GM19240 (cell line): ENCODE results near the gene PRDM13.

Experiments used
- DNase-seq: peaks from one replicate; pipeline ENCODE4 v3.0.0; 2011; ENCODE audit warnings: low spot score; ENCODE audit not compliant: insufficient read length

Gene PRDM13

DNA sequence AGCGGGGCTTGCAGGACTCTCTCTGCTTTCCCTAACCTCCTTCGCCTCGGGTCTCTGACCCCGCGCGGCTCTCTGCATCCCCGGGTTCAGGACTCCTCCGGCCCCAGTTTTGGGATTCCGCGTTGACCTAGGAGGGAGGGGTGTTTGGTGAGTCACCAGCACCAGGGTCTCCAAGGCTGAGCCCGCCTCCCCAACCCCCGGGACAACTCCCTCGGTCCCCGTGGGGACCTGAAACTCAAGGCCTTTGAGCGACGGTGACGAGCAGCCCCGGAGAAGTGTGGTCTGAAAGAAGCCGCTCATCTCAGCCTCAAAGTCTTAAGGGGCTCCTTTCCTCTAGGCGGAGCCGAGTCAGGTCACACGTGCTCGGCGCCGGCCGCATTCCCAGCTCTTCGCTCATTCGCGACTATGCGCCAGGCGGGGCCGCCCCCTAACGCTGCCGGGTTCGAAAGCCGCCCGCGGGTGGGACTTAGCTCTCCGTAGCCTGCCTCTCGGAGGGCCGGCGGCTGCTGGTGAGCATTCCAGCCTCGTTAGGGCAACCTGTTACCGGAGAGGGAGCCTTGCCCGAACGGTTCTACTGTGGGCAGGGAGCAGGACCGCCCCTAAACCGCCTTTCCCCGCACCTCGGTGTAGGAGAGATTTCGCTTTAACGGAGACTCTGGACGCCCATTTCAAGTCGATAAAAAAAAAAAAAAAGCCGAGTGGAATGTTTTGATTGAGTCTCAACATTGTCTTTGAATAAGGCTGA, 3.0 kb upstream of the PRDM13 start:
- no peak for DNase-seq

- no peak for DNase-seq
Measured at GRCh38 chr6:99604166-99605073, 2.2 kb upstream of the PRDM13 start.

DNA sequence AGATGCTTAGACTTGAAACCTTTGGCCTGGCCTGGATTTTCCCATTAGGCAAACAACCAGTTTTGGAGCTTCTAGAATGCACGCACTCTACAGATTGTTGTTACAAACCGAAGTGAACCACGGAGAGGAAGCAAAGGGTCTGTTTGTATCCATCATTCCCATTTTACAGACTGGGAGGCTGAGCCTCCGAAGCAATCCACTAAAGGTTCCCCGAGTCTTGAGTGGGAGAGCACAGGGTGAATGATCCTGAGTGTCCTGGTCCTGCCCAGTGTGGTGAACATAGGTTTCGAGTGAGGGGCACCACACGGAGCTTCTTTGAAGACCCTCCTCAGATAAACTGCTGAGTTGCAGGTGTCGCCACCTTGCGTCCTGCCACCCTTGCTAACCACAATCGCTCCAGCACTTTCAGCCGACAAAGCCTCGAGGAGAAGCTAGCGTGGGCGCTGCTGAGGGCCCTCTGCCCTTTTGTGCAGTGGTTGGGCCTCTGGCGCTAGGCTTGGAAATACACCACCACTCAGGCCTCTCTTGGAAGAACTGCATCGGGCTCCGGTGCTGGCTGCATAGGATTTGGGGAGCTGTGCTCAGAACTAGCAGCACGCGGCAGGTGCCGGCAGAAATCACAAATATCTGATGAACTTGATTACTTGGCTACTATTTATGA, 1.4 kb upstream of the PRDM13 start:
- no peak for DNase-seq

DNA sequence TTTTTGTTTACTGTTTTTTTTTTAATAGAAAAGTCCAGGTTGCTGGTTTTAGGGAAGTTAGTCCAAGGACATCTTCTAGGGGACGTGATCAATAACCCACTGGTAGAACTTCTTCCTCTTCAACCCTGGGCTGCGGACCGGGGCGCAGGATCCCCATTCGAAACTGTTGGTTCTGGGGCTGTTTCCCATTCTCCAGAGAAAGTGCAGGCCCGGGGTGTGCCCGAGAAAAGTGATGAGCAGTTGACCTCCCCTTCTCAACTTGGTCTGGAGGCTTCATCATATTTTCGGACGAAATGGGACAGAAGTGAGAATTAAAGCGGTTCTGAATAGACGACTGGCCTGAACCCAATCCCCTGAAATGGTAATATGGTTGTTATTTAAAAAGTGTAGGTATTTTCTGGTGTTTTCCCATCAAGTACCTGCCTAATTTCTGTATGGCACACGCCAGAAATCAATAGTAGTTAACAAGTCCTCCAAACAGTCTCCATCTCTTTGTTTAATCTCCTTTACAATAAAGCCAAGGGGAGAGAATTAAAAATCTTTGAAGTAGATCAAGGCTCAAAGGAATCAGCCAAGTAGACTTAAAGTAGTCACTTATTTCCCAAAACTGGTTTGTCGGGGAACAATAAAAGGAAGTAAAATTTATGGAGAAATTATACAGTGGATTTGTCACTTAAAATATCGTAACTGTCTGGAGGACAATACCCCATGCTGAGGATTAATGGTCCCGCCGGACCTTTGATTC, 550 bp upstream of the PRDM13 start:
- DNase-seq, result no peak

- DNase-seq, result no peak
Measured at GRCh38 chr6:99607416-99608036, 893 bp downstream of the PRDM13 start.

DNA sequence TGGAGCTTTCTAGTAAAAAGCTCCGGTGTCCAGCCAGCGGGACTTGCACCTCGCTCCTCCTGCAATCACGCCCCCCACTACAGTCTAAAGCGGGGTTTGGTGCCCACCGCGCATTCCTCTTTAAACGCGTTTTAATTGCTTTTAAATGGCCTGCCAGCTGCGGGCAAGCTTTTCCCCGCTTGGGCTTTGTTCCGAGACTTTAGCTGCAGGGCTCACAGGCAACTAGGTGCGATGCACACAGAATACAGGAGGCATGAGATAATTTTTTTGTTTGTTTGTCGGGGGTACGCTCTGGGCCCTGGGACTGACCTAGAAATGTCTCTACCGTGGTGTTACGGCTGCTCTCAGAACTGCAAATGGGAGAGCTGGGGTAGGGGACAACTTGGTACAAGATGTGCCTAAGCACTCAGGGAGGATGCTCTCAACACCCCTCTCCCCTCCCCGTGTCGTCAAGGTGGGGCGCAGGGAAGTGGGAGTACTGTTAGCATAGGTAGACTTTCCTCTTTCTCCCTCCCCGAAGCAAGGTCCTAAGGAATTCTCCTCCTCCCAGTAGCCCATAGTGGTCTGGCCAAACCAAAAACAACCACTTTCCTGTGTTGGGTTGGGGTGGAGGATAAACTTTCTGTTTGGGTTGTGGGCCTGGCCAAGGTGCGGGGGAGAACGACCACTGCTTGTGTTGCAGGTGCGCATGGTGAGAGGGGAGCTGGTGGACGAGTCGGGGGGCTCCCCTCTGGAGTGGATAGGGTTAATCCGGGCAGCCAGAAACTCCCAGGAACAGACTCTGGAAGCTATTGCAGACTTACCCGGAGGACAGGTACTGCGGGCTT, 1.6 kb downstream of the PRDM13 start:
- DNase-seq, result no peak

GRCh38 chr6:99608886-99609482, 2.4 kb downstream of the PRDM13 start:
- no peak for DNase-seq

- no peak for DNase-seq
Measured at GRCh38 chr6:99609905-99610489, 3.4 kb downstream of the PRDM13 start.

DNA sequence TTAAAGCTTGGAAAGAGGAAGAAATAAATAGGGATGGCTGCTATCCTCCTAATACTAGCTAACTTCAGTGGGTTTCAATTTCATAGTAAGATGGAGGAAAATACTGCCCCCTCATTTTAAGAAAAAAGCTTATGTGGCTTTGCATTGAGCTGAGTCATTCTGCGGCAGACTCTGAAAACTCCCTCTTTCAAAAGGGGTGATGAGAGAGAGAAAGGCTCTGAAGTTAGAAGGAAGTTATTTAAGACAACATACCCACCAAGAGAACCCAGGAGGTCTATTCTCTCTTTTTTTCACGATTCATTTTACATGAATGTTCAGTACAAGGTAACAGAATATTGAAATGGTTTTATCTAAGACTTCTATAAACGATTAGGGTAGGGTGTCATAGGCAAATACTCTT, 4.5 kb downstream of the PRDM13 start:
- no peak for DNase-seq

- DNase-seq, result no peak
Measured at GRCh38 chr6:99612551-99613408, 6.1 kb downstream of the PRDM13 start.

DNA sequence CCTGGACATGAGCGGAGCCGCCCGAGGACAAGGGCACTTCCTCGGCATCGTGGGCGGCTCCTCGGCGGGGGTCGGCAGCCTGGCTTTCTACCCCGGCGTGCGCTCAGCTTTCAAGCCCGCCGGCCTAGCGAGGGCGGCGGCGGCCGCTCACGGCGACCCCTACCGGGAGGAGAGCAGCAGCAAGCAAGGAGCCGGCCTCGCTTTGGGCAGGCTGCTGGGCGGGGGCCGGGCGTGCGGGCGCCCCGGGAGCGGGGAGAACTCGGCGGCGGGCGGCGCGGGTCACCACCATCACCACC, 6.7 kb downstream of the PRDM13 start:
- no peak for DNase-seq

GRCh38 chr6:99613705-99614429, 7.2 kb downstream of the PRDM13 start:
- DNase-seq, result no peak

- DNase-seq, result no peak
Measured at GRCh38 chr6:99614430-99615186, 8.0 kb downstream of the PRDM13 start.

DNA sequence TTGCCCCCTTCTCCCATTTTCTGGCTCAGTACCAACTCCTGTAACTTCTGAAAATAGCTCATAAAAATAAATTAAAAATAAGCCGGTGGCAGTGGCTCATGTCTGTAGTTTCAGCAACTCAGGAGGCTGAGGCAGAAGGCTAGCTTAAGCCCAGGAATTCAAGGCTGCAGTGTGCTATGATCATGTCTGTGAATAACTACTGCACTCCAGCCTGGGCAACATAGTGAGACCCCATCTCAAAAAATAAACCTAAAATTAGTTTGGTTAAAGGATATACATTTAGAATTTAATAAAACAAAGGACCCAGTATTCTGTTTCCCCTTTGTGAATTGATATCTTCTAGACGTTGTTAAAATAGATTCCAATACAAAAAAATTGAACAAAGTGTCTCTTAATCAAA, 10.5 kb downstream of the PRDM13 start:
- no peak for DNase-seq

GRCh38 chr6:99618649-99619408, 12.2 kb downstream of the PRDM13 start:
- no peak for DNase-seq

- DNase-seq, result no peak
Measured at GRCh38 chr6:99619409-99619762, 12.8 kb downstream of the PRDM13 start.
